B cell (primary cell): Measurements from ENCODE around the gene PIP4K2C. TPM values are rescaled to one million over a fixed set of nuclear protein-coding genes. Genes with fewer than 3 reads are reported as not detected.

ENCODE experiments used
- ATAC-seq: fragments of 200-7000 bp; cut with Tn5 transposase; one replicate; pipeline ENCODE4 v1.10.0; 2021; ENCODE audit warnings: low read depth, mild to moderate bottlenecking, moderate number of reproducible peaks, moderate library complexity
- CTCF ChIA-PET: fragments of 350-600 bp; sonication (Branson Sonifier 250); formaldehyde crosslinking; loops from one replicate; lab custom pipeline; 2021; ENCODE audit warnings: antibody characterized with exemption, inconsistent platforms; lab: Charles Lee
- POLR2A ChIA-PET: fragments of 350-600 bp; sonication (Branson Sonifier 250); formaldehyde crosslinking; loops from one replicate; lab custom pipeline; 2021; ENCODE audit warnings: antibody characterized with exemption; lab: Charles Lee
- DNase-seq: peaks from one replicate; pipeline ENCODE4 v3.0.0; 2013
- H2AFZ ChIP-seq: 2 replicates; pipeline ENCODE4 v1.6.1; 2012; ENCODE audit warnings: mild to moderate bottlenecking, low read depth, low read length; ENCODE audit not compliant: insufficient read depth, poor library complexity, severe bottlenecking
- H3K27ac ChIP-seq, 2 donors: 1 replicate in 1 of 2; 2 replicates in 1 of 2; pipeline ENCODE4 v1.5.1; 2012 to 2013; ENCODE audit warnings: low read length in 2 of 2, mild to moderate bottlenecking in 2 of 2, moderate library complexity in 1 of 2
- H3K27me3 ChIP-seq, 4 experiments: fragments of 200-600 bp in 1 of 4; sonication (generic) in 1 of 4; replicated peaks in 1 of 4; 1 replicate in 2 of 4; 2 replicates in 2 of 4; pipeline versions ENCODE4 v1.6.1 to v1.7.0; 2013 to 2016; ENCODE audit warnings: low read length in 3 of 4, mild to moderate bottlenecking in 2 of 4, mixed read lengths in 1 of 4, moderate library complexity in 1 of 4; ENCODE audit not compliant: insufficient read depth in 4 of 4, control insufficient read depth in 3 of 4; ENCODE audit errors: control extremely low read depth in 1 of 4
- H3K36me3 ChIP-seq, 2 experiments: replicated peaks in 1 of 2; 1 replicate in 1 of 2; 2 replicates in 1 of 2; pipeline versions ENCODE4 v1.6.1 to v1.7.1; 2013; ENCODE audit warnings: low read length in 1 of 2; ENCODE audit not compliant: insufficient read depth in 2 of 2, control insufficient read depth in 1 of 2; ENCODE audit errors: control extremely low read depth in 1 of 2, extremely low read depth in 1 of 2
- H3K4me1 ChIP-seq, 2 donors: fragments of 200-600 bp in 1 of 2; sonication (generic) in 1 of 2; 1 replicate in 1 of 2; 2 replicates in 1 of 2; pipeline versions ENCODE4 v1.5.1 to v1.6.1; 2013 to 2017; ENCODE audit warnings: low read length in 2 of 2; ENCODE audit not compliant: control insufficient read depth in 2 of 2, insufficient read depth in 2 of 2
- H3K4me2 ChIP-seq: replicated peaks from 2 replicates; pipeline ENCODE3; 2012; ENCODE audit warnings: mild to moderate bottlenecking, low read depth, low read length; ENCODE audit not compliant: poor library complexity, severe bottlenecking
- H3K4me3 ChIP-seq, 5 experiments: fragments of 200-600 bp in 1 of 5; sonication (generic) in 1 of 5; 1 replicate in 3 of 5; 2 replicates in 2 of 5; pipeline versions ENCODE4 v1.5.1 to v1.7.0; 2011 to 2016; ENCODE audit warnings: low read length in 4 of 5, mild to moderate bottlenecking in 4 of 5, low read depth in 2 of 5, control low read depth in 1 of 5, moderate library complexity in 1 of 5; ENCODE audit not compliant: insufficient read depth in 1 of 5; ENCODE audit errors: control extremely low read depth in 1 of 5, extremely low read depth in 1 of 5
- H3K79me2 ChIP-seq: fragments of 200-600 bp; sonication (generic); one replicate; pipeline ENCODE4 v1.6.0; 2016; ENCODE audit warnings: low read length; ENCODE audit not compliant: control insufficient read depth, insufficient read depth
- H3K9ac ChIP-seq: fragments of 200-600 bp; sonication (generic); 2 replicates; pipeline ENCODE4 v1.6.1; 2017; ENCODE audit warnings: mild to moderate bottlenecking, low read length, moderate library complexity
- H3K9me3 ChIP-seq, 3 donors: one replicate each; pipeline versions ENCODE4 v1.6.1 to v1.7.1; 2013; ENCODE audit warnings: low read length in 2 of 3; ENCODE audit not compliant: control insufficient read depth in 2 of 3, insufficient read depth in 1 of 3; ENCODE audit errors: control extremely low read depth in 1 of 3
- H4K20me1 ChIP-seq: 2 replicates; pipeline ENCODE4 v1.6.0; 2012; ENCODE audit warnings: mild to moderate bottlenecking, low read length; ENCODE audit not compliant: insufficient read depth, control insufficient read depth, poor library complexity, severe bottlenecking
- H3K27ac Mint-ChIP-seq: one replicate; pipeline ENCODE4 v1.8.0; 2021; ENCODE audit warnings: mixed read lengths
- H3K27me3 Mint-ChIP-seq: one replicate; pipeline ENCODE4 v1.8.0; 2021; ENCODE audit warnings: mixed read lengths
- H3K4me1 Mint-ChIP-seq: one replicate; pipeline ENCODE4 v1.8.0; 2021; ENCODE audit warnings: mixed read lengths
- H3K4me3 Mint-ChIP-seq: one replicate; pipeline ENCODE4 v1.8.0; 2021; ENCODE audit warnings: mixed read lengths
- H3K9me3 Mint-ChIP-seq: one replicate; pipeline ENCODE4 v1.8.0; 2022; ENCODE audit warnings: mixed read lengths; ENCODE audit not compliant: insufficient read depth
- EZH2 ChIP-seq: IDR thresholded peaks from 2 replicates; pipeline ENCODE4 v1.6.1; 2012; ENCODE audit warnings: borderline replicate concordance, low read depth, mild to moderate bottlenecking, moderate library complexity, low read length; ENCODE audit not compliant: insufficient read depth, poor library complexity, severe bottlenecking
- WGBS: methylation state at CpG from one replicate; pipeline ENCODE4 v1.1.5; 2013; ENCODE audit warnings: missing lambda C conversion rate; ENCODE audit not compliant: insufficient coverage; 5-methylcytosine and 5-hydroxymethylcytosine counted together
- intact Hi-C: fragments of 100-400 bp; cut with micrococcal nuclease; formaldehyde crosslinking; loops from one replicate; pipeline ENCODE4 v1.10.0; 2022
- polyA plus RNA-seq: library from polyadenylated mRNA; depleted of rRNA; stranded (reverse); fragments of >200 nt; gene quantifications from 2 replicates; pipeline ENCODE4 v1.2.3, GENCODE V29; 2012
- total RNA-seq, 2 donors: library from RNA; stranded (reverse); fragments of 120-200 nt in 1 of 2; gene quantifications; 1 replicate in 1 of 2; 2 replicates in 1 of 2; pipeline versions ENCODE4 v1.2.3 to v1.2.4, GENCODE V29; 2013 to 2022
- TF ChIP-seq, protein P1 (sequence below): fragments of 200-600 bp; IDR thresholded peaks from one replicate; pipeline ENCODE4 v1.8.0; 2022; ENCODE audit warnings: antibody characterized with exemption, mild to moderate bottlenecking

PIP4K2C gene
- total and polyA plus RNA-seq, 2 donors (not counting 1 experiment from before 2014, with no cell fraction given): 20.1 to 21.3 TPM

DNA sequence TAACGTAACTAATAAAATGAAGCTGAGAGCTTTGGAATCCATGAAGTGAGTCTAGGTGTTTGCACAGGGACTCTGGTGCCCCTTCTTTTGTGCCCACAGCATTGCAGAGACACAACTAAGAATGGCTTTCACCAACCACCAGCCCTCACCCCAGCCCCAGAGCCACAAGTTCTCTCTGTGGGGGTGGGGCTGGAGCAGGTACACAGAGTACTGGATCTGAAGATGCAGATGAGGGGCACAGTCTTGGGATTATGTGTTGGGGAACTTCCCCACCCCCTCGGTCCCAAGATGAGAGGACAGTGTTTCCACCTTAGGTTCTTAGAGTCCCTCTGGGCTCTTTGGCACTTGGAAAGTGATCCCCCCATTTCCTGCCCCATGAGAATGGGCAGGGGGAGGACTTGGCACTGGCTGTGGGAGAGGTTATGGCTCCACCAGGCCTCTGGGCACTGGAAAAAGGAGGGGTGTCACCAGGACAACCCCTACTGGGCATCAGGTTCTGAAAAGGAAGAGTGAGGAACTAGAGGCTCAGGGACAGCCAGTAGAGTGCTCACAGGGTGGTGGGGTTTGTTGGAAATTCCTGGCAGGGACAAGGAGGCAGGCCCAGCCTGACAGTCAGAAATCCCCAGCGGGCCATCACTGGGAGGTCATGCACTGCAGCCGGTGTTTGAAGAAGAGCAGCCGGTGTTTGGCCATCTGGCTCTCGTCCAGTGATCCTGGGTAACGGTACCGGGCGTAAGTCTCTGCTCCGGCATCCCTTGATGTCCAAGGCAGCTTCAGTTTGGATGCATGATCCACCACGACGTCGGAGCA lies 35.3 kb downstream of the PIP4K2C start:
- intact Hi-C loops: no loop called here
- no peaks in the 10 kb centered on the region for H4K20me1 ChIP-seq
- ChIA-PET POLR2A (no interaction called here), CTCF (interaction anchor here (2.3 to 3.3 kb wide), 2 partner anchors 42 to 43 kb away, joined by 12 to 17 read pairs; no protein-coding TSS in a partner anchor)
- peaks cover 0 to 97% (median 77%) of the 10 kb centered on the region in 4 experiments for H3K27me3 ChIP-seq
- H3K4me1 ChIP-seq: peaks cover 19 to 38% of the 10 kb centered on the region in 2 donors
- Mint-ChIP-seq H3K27ac (no peak overlapping the region), H3K4me1 (peaks cover 24% of the 10 kb centered on the region), H3K9me3 (no peaks in the 10 kb centered on the region), H3K4me3 (no peak overlapping the region), H3K27me3 (peaks cover 88% of the 10 kb centered on the region)
- H3K4me2 ChIP-seq: no peak overlapping the region
- WGBS: 43% methylated on average over 12 of the region's 13 CpGs
- no peak for ATAC-seq
- H2AFZ ChIP-seq: no peak overlapping the region
- H3K36me3 ChIP-seq: no peaks in the 10 kb centered on the region
- H3K9ac ChIP-seq: no peak overlapping the region
- H3K79me2 ChIP-seq: no peaks in the 10 kb centered on the region
- H3K27ac ChIP-seq: no peak overlapping the region
- no peak overlapping the region for H3K4me3 ChIP-seq
- TF ChIP-seq EZH2: no peak
- H3K9me3 ChIP-seq: peaks cover 0 to 11% (median 0%) of the 10 kb centered on the region in 3 donors
- no peak for DNase-seq

DNA sequence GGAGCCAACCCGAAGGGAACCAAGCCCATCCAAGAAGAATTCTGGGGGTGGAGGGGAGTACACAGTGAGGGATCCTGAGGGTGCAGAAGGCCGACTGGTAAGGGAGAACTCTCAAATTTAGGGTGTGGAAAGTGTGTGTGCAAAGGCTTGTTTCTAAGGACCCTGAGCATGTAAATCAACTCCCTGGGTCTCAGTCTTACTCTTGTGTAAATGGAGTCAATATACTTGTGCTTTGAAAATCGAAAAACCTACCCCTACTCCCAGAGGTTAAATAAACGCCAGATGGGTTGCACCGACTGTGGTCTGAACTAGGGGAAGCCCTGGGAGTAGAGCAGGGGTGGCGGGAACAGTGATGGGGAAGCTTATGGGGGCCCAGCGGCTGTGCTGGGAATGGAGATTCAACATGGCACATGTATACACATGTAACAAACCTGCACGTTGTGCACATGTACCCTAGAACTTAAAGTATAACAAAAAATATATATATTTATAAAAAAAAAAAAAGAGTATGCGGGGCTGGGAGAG lies 36.0 kb downstream of the PIP4K2C start:
- Histone ChIP-seq H4K20me1 (no peaks in the 10 kb centered on the region), H3K36me3 (no peaks in the 10 kb centered on the region), H2AFZ (no peak overlapping the region), H3K4me3 (no peak overlapping the region), H3K4me1 (peaks cover 13 to 37% of the 10 kb centered on the region in 2 donors), H3K27me3 (peaks cover 0 to 97% (median 76%) of the 10 kb centered on the region in 4 experiments), H3K9ac (no peak overlapping the region), H3K79me2 (no peaks in the 10 kb centered on the region), H3K9me3 (peaks cover 0 to 8% (median 0%) of the 10 kb centered on the region in 3 donors), H3K27ac (no peak overlapping the region), H3K4me2 (peak overlapping the region; percentile 74)
- POLR2A ChIA-PET: interaction anchor here (0.9 kb wide), 1 partner anchor 168 kb away, joined by 3 read pairs; the partner anchor contains the start of gene GLI1
- intact Hi-C loops: no loop called here
- TF ChIP-seq, protein P1, sequence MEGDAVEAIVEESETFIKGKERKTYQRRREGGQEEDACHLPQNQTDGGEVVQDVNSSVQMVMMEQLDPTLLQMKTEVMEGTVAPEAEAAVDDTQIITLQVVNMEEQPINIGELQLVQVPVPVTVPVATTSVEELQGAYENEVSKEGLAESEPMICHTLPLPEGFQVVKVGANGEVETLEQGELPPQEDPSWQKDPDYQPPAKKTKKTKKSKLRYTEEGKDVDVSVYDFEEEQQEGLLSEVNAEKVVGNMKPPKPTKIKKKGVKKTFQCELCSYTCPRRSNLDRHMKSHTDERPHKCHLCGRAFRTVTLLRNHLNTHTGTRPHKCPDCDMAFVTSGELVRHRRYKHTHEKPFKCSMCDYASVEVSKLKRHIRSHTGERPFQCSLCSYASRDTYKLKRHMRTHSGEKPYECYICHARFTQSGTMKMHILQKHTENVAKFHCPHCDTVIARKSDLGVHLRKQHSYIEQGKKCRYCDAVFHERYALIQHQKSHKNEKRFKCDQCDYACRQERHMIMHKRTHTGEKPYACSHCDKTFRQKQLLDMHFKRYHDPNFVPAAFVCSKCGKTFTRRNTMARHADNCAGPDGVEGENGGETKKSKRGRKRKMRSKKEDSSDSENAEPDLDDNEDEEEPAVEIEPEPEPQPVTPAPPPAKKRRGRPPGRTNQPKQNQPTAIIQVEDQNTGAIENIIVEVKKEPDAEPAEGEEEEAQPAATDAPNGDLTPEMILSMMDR: no peak
- CTCF ChIA-PET: interaction anchor here (0.6 to 2.3 kb wide), 2 partner anchors 11 to 43 kb away, joined by 3 to 12 read pairs; no protein-coding TSS in a partner anchor
- peaks cover 20% of the 10 kb centered on the region for H3K4me1 Mint-ChIP-seq
- H3K4me3 Mint-ChIP-seq: peak overlapping the region; percentile 40
- peaks cover 86% of the 10 kb centered on the region for H3K27me3 Mint-ChIP-seq
- no peaks in the 10 kb centered on the region for H3K9me3 Mint-ChIP-seq
- 23% methylated on average over 3 of the region's 9 CpGs for WGBS
- no peak overlapping the region for H3K27ac Mint-ChIP-seq
- DNase-seq (peak; percentile 9), ATAC-seq (no peak)
